ENCODE measurements around the gene HEATR5A. TPM values are rescaled to one million over a fixed set of nuclear protein-coding genes. Genes with fewer than 3 reads are reported as not detected.

The HEATR5A gene
- polyA plus RNA-seq, 2 of the 4 experiments (the other 2 are of a cell fraction), result 29.5 to 49.5 TPM

- peak; percentile 84 to 86 for ATAC-seq
- Histone ChIP-seq H3K4me1 (peaks cover 30% of the 10 kb centered on the region), H3K4me2 (peak overlapping the region; percentile 87), H3K27ac (peak overlapping the region; percentile 85 to 95), H3K4me3 (peak overlapping the region; percentile 95), H3K9me3 (no peaks in the 10 kb centered on the region)
- TF ChIP-seq ZC3H11A (IDR thresholded peaks at IDR 0.05) (0 out of 2 replicates have a peak, but pooled peaks have one; percentile 2), MAZ (IDR thresholded peaks at IDR 0.05; ENCODE audit: borderline replicate concordance, low read depth, low read length) (no peak)
- FAIRE-seq, result no peak
- POLR2A ChIA-PET, result interaction anchor here (0.6 to 3.1 kb wide), 25 partner anchors 8 to 1140 kb away, joined by 3 to 58 read pairs (median 5); partner anchors contain the start of genes AP4S1, DTD2, HECTD1 and STRN3
- peak; percentile 52 to 53 for DNase-seq (ENCODE audit: low read depth in 1 of 2, low spot score in 1 of 2)
- WGBS (ENCODE audit: missing lambda C conversion rate), result 0% methylated on average over 29 of the region's 33 CpGs
- CTCF ChIA-PET, result interaction anchor here (0.8 to 3.2 kb wide), 8 partner anchors 9 to 835 kb away, joined by 3 to 14 read pairs (median 6); partner anchors contain the start of gene HECTD1
These were observed 407 bp downstream of the HEATR5A start for GRCh38 chr14:31419967-31420318.

DNA sequence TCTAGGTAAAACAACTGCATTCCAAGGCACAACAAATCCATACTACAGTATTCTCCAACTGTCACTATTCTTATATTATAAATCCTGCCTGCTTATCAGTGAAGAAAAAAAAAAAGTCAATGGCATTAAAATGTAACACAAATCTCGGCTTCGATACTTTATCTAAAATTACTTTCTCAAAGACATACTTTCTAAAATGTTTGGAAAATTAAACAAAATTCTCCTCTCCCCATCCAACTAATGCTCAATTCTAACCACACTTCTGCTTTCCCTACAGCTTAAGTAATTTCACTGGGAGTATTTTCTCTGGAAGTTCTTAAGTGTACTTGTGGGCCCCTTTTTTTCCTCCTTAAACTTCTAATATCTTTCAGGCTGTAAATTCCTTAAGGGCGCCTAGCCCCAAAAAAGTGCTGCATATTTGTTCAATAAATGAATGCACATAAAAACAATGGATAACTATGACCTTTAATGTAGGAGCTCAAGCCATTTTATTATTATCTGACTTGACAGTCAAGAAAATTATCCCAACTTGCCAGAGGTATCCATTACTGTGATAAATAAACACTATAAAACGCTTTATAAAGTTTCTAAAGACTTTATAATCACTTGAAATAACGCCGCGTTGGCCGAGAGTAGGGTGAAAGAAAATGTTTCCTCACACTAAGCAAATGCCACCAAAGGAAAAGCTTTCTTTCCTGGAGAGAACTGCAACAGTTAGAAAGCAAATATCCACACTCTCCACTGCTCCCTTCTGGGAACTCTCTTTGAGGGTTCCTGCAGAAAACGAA lies 977 bp downstream of the HEATR5A start:
- DNase-seq (ENCODE audit: low read depth in 1 of 2, low spot score in 1 of 2), result no peak
- no peak for TF ChIP-seq BHLHE40 (IDR thresholded peaks at IDR 0.05; ENCODE audit: low read depth, low read length)
- TF ChIP-seq NR3C1 (IDR thresholded peaks at IDR 0.05), result no peak
- TF ChIP-seq JUN (IDR thresholded peaks at IDR 0.05), result no peak
- no peak for TF ChIP-seq NFE2L2 (conservative IDR thresholded peaks at IDR 0.05; ENCODE audit: low read length)
- TF ChIP-seq CBX8 (IDR thresholded peaks at IDR 0.05), result no peak
- no peak for TF ChIP-seq ATOH8 (CRISPR knock-in tag; IDR thresholded peaks at IDR 0.05; ENCODE audit: low read depth)
- TF ChIP-seq PHF8 (IDR thresholded peaks at IDR 0.05; ENCODE audit: borderline replicate concordance, low read depth), result no peak
- no peak for TF ChIP-seq ESRRA (IDR thresholded peaks at IDR 0.05; ENCODE audit: borderline replicate concordance, low read length)
- no peak for TF ChIP-seq NPAS2 (CRISPR knock-in tag; IDR thresholded peaks at IDR 0.05; ENCODE audit: borderline replicate concordance)
- no peak for TF ChIP-seq EHF (CRISPR knock-in tag; IDR thresholded peaks at IDR 0.05)
- TF ChIP-seq MAZ (IDR thresholded peaks at IDR 0.05; ENCODE audit: borderline replicate concordance, low read depth, low read length), result no peak
- no peak for TF ChIP-seq RFX5 (IDR thresholded peaks at IDR 0.05)
- TF ChIP-seq, protein P1, sequence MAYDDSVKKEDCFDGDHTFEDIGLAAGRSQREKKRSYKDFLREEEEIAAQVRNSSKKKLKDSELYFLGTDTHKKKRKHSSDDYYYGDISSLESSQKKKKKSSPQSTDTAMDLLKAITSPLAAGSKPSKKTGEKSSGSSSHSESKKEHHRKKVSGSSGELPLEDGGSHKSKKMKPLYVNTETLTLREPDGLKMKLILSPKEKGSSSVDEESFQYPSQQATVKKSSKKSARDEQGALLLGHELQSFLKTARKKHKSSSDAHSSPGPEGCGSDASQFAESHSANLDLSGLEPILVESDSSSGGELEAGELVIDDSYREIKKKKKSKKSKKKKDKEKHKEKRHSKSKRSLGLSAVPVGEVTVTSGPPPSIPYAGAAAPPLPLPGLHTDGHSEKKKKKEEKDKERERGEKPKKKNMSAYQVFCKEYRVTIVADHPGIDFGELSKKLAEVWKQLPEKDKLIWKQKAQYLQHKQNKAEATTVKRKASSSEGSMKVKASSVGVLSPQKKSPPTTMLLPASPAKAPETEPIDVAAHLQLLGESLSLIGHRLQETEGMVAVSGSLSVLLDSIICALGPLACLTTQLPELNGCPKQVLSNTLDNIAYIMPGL (CRISPR knock-in tag; IDR thresholded peaks at IDR 0.05; ENCODE audit: borderline replicate concordance), result no peak
- no peak for TF ChIP-seq TFCP2L1 (CRISPR knock-in tag; IDR thresholded peaks at IDR 0.05)
- TF ChIP-seq POLR2AphosphoS2 (conservative IDR thresholded peaks at IDR 0.05; ENCODE audit: low read length), result no peak
- TF ChIP-seq, protein P2, sequence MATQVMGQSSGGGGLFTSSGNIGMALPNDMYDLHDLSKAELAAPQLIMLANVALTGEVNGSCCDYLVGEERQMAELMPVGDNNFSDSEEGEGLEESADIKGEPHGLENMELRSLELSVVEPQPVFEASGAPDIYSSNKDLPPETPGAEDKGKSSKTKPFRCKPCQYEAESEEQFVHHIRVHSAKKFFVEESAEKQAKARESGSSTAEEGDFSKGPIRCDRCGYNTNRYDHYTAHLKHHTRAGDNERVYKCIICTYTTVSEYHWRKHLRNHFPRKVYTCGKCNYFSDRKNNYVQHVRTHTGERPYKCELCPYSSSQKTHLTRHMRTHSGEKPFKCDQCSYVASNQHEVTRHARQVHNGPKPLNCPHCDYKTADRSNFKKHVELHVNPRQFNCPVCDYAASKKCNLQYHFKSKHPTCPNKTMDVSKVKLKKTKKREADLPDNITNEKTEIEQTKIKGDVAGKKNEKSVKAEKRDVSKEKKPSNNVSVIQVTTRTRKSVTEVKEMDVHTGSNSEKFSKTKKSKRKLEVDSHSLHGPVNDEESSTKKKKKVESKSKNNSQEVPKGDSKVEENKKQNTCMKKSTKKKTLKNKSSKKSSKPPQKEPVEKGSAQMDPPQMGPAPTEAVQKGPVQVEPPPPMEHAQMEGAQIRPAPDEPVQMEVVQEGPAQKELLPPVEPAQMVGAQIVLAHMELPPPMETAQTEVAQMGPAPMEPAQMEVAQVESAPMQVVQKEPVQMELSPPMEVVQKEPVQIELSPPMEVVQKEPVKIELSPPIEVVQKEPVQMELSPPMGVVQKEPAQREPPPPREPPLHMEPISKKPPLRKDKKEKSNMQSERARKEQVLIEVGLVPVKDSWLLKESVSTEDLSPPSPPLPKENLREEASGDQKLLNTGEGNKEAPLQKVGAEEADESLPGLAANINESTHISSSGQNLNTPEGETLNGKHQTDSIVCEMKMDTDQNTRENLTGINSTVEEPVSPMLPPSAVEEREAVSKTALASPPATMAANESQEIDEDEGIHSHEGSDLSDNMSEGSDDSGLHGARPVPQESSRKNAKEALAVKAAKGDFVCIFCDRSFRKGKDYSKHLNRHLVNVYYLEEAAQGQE (IDR thresholded peaks at IDR 0.05), result no peak
- TF ChIP-seq TP53 (CRISPR knock-in tag; IDR thresholded peaks at IDR 0.05), result no peak
- TF ChIP-seq ZSCAN20 (CRISPR knock-in tag; IDR thresholded peaks at IDR 0.05), result no peak
- no peak for TF ChIP-seq SMC3 (IDR thresholded peaks at IDR 0.05)
- Histone ChIP-seq H3K4me3 (peak overlapping the region; percentile 95), H3K27ac (peak overlapping the region; percentile 85 to 95), H3K4me1 (peaks cover 36% of the 10 kb centered on the region), H3K9me3 (no peaks in the 10 kb centered on the region), H3K4me2 (peak overlapping the region; percentile 87)
- CTCF ChIA-PET, result interaction anchor here (0.7 to 2.3 kb wide), 4 partner anchors 9 to 835 kb away, joined by 3 to 9 read pairs (median 4); partner anchors contain the start of gene HECTD1
- WGBS (ENCODE audit: missing lambda C conversion rate), result 4% methylated on average over 9 of the region's 9 CpGs
- no peak for ATAC-seq
- POLR2A ChIA-PET, result interaction anchor here (0.6 to 3.1 kb wide), 14 partner anchors 9 to 1141 kb away, joined by 3 to 58 read pairs (median 12); partner anchors contain the start of genes AP4S1, DTD2, HECTD1 and STRN3
- FAIRE-seq, result no peak
